ENCODE data around the gene ATP1A3.
A peak's percentile ranks its signal among the peaks of the same experiment; 100 is the strongest.

Gene ATP1A3

GRCh38 chr19:41988947-41989346, 5.1 kb downstream of the ATP1A3 start:
- Histone ChIP-seq H2BK5ac (ENCODE audit: low read depth, low read length, poor library complexity, severe bottlenecking) (no peak overlapping the region), H3K79me1 (replicated peaks; ENCODE audit: low read length, poor library complexity, severe bottlenecking) (no peaks in the 10 kb centered on the region)

GRCh38 chr19:41987141-41987860, 6.7 kb downstream of the ATP1A3 start:
- Histone ChIP-seq H3K18ac (ENCODE audit: low read depth in 1 of 2, low read length in 2 of 2) (no peak overlapping the region), H4K8ac (ENCODE audit: low read length) (no peak overlapping the region), H3K27ac (ENCODE audit: low read length, poor library complexity, severe bottlenecking) (no peak overlapping the region), H3K9ac (ENCODE audit: low read length) (no peak overlapping the region), H4K91ac (ENCODE audit: low read length) (no peak overlapping the region), H2BK120ac (ENCODE audit: low read depth, low read length) (no peak overlapping the region), H3K4me2 (ENCODE audit: low read length, poor library complexity, severe bottlenecking) (no peak overlapping the region), H3K4ac (ENCODE audit: low read depth in 1 of 2, low read length in 2 of 2) (no peak overlapping the region), H2BK15ac (ENCODE audit: low read depth, poor library complexity, severe bottlenecking) (no peak overlapping the region), H3K36me3 (ENCODE audit: control insufficient read depth in 1 of 2, insufficient read depth in 2 of 2, low read depth in 1 of 2, low read length in 2 of 2) (no peaks in the 10 kb centered on the region), H3K14ac (ENCODE audit: low read length in 2 of 2) (no peak overlapping the region), H3K9me3 (ENCODE audit: control insufficient read depth, low read length) (no peaks in the 10 kb centered on the region), H2BK12ac (ENCODE audit: low read length in 2 of 2) (no peak overlapping the region), H2BK5ac (ENCODE audit: low read depth, low read length, poor library complexity, severe bottlenecking) (no peak overlapping the region), H3K4me3 (ENCODE audit: insufficient read depth in 1 of 2, low read depth in 1 of 2, low read length in 2 of 2) (no peak overlapping the region), H3K23ac (ENCODE audit: low read length in 2 of 2) (no peak overlapping the region), H3K27me3 (ENCODE audit: control insufficient read depth in 1 of 2, insufficient read depth in 1 of 2, low read length in 2 of 2) (peaks cover 20 to 62% of the 10 kb centered on the region in 2 experiments), H2AFZ (ENCODE audit: low read depth, low read length) (no peak overlapping the region), H3K79me1 (replicated peaks; ENCODE audit: low read length, poor library complexity, severe bottlenecking) (no peaks in the 10 kb centered on the region), H2AK5ac (ENCODE audit: low read length, severe bottlenecking) (no peak overlapping the region), H3K4me1 (ENCODE audit: control insufficient read depth, insufficient read depth, low read depth, low read length) (no peaks in the 10 kb centered on the region)
- no peak for DNase-seq
- 87% methylated on average over 10 of the region's 10 CpGs for WGBS

More at GRCh38 chr19:41988947-41989346, 5.1 kb downstream of the ATP1A3 start:
- Histone ChIP-seq H4K91ac (ENCODE audit: low read length) (no peak overlapping the region), H3K4me2 (ENCODE audit: low read length, poor library complexity, severe bottlenecking) (no peak overlapping the region), H3K9ac (ENCODE audit: low read length) (no peak overlapping the region), H3K4me3 (ENCODE audit: insufficient read depth in 1 of 2, low read depth in 1 of 2, low read length in 2 of 2) (no peak overlapping the region), H4K8ac (ENCODE audit: low read length) (no peak overlapping the region), H2BK15ac (ENCODE audit: low read depth, poor library complexity, severe bottlenecking) (no peak overlapping the region), H3K4ac (ENCODE audit: low read depth in 1 of 2, low read length in 2 of 2) (no peak overlapping the region), H3K9me3 (ENCODE audit: control insufficient read depth, low read length) (no peaks in the 10 kb centered on the region), H3K4me1 (ENCODE audit: control insufficient read depth, insufficient read depth, low read depth, low read length) (peaks cover 7% of the 10 kb centered on the region), H3K27me3 (ENCODE audit: control insufficient read depth in 1 of 2, insufficient read depth in 1 of 2, low read length in 2 of 2) (peaks cover 34 to 69% of the 10 kb centered on the region in 2 experiments), H3K27ac (ENCODE audit: low read length, poor library complexity, severe bottlenecking) (no peak overlapping the region), H3K14ac (ENCODE audit: low read length in 2 of 2) (no peak overlapping the region), H3K36me3 (ENCODE audit: control insufficient read depth in 1 of 2, insufficient read depth in 2 of 2, low read depth in 1 of 2, low read length in 2 of 2) (no peaks in the 10 kb centered on the region), H2BK12ac (ENCODE audit: low read length in 2 of 2) (no peak overlapping the region), H3K23ac (ENCODE audit: low read length in 2 of 2) (no peak overlapping the region), H2BK120ac (ENCODE audit: low read depth, low read length) (no peak overlapping the region), H2AK5ac (ENCODE audit: low read length, severe bottlenecking) (no peak overlapping the region), H3K18ac (ENCODE audit: low read depth in 1 of 2, low read length in 2 of 2) (no peak overlapping the region), H2AFZ (ENCODE audit: low read depth, low read length) (no peak overlapping the region)
- DNase-seq: no peak
- 84% methylated on average over 8 of the region's 9 CpGs for WGBS

DNA sequence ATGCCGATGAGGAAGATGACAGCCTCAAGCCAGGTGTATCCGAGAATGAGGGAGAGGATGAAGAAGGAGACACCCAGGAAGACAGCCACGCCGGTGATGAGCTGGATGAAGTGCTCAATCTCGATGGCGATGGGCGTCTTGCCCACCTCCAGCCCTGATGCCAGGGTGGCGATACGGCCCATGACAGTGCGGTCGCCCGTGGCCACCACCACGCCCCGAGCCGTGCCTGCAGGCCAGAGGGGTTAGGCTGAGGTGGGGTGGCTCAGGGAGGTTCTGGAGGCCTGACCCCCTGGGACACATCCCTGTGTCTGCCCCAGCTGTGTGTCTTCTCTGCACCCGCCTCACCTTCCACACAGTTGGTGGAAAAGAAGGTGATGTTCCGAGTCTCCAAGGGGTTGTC, 9.1 kb downstream of the ATP1A3 start:
- Histone ChIP-seq H2AK5ac (ENCODE audit: low read length, severe bottlenecking) (no peak overlapping the region), H2BK12ac (ENCODE audit: low read length in 2 of 2) (no peak overlapping the region), H3K18ac (ENCODE audit: low read depth in 1 of 2, low read length in 2 of 2) (no peak overlapping the region), H3K23ac (ENCODE audit: low read length in 2 of 2) (no peak overlapping the region), H3K4me1 (ENCODE audit: control insufficient read depth, insufficient read depth, low read depth, low read length) (no peaks in the 10 kb centered on the region), H3K9ac (ENCODE audit: low read length) (no peak overlapping the region), H3K9me3 (ENCODE audit: control insufficient read depth, low read length) (no peaks in the 10 kb centered on the region), H4K8ac (ENCODE audit: low read length) (no peak overlapping the region), H2BK15ac (ENCODE audit: low read depth, poor library complexity, severe bottlenecking) (no peak overlapping the region), H4K91ac (ENCODE audit: low read length) (peak overlapping the region; percentile 9), H3K27me3 (ENCODE audit: control insufficient read depth in 1 of 2, insufficient read depth in 1 of 2, low read length in 2 of 2) (peaks cover 11 to 56% of the 10 kb centered on the region in 2 experiments), H2BK5ac (ENCODE audit: low read depth, low read length, poor library complexity, severe bottlenecking) (no peak overlapping the region), H3K4me3 (ENCODE audit: insufficient read depth in 1 of 2, low read depth in 1 of 2, low read length in 2 of 2) (no peak overlapping the region), H3K27ac (ENCODE audit: low read length, poor library complexity, severe bottlenecking) (no peak overlapping the region), H3K79me1 (replicated peaks; ENCODE audit: low read length, poor library complexity, severe bottlenecking) (no peaks in the 10 kb centered on the region), H3K36me3 (ENCODE audit: control insufficient read depth in 1 of 2, insufficient read depth in 2 of 2, low read depth in 1 of 2, low read length in 2 of 2) (no peaks in the 10 kb centered on the region), H3K4me2 (ENCODE audit: low read length, poor library complexity, severe bottlenecking) (no peak overlapping the region), H2AFZ (ENCODE audit: low read depth, low read length) (no peak overlapping the region), H3K14ac (ENCODE audit: low read length in 2 of 2) (no peak overlapping the region), H3K4ac (ENCODE audit: low read depth in 1 of 2, low read length in 2 of 2) (no peak overlapping the region), H2BK120ac (ENCODE audit: low read depth, low read length) (no peak overlapping the region)
- WGBS: 95% methylated on average over 17 of the region's 17 CpGs
- DNase-seq: no peak

- H3K4me1 ChIP-seq (ENCODE audit: control insufficient read depth, insufficient read depth, low read depth, low read length): no peaks in the 10 kb centered on the region
- H2AK5ac ChIP-seq (ENCODE audit: low read length, severe bottlenecking): no peak overlapping the region
- H3K4me3 ChIP-seq (ENCODE audit: insufficient read depth in 1 of 2, low read depth in 1 of 2, low read length in 2 of 2): no peak overlapping the region
- peaks cover 0 to 27% of the 10 kb centered on the region in 2 experiments for H3K27me3 ChIP-seq (ENCODE audit: control insufficient read depth in 1 of 2, insufficient read depth in 1 of 2, low read length in 2 of 2)
- no peak overlapping the region for H2BK5ac ChIP-seq (ENCODE audit: low read depth, low read length, poor library complexity, severe bottlenecking)
- H3K14ac ChIP-seq (ENCODE audit: low read length in 2 of 2): no peak overlapping the region
- H3K36me3 ChIP-seq (ENCODE audit: control insufficient read depth in 1 of 2, insufficient read depth in 2 of 2, low read depth in 1 of 2, low read length in 2 of 2): no peaks in the 10 kb centered on the region
- H3K9ac ChIP-seq (ENCODE audit: low read length): no peak overlapping the region
- WGBS: 87% methylated on average over 15 of the region's 15 CpGs
- H2BK12ac ChIP-seq (ENCODE audit: low read length in 2 of 2): no peak overlapping the region
- no peak overlapping the region for H2AFZ ChIP-seq (ENCODE audit: low read depth, low read length)
- no peaks in the 10 kb centered on the region for H3K79me1 ChIP-seq (replicated peaks; ENCODE audit: low read length, poor library complexity, severe bottlenecking)
- DNase-seq: no peak
- H3K4me2 ChIP-seq (ENCODE audit: low read length, poor library complexity, severe bottlenecking): no peak overlapping the region
- no peak overlapping the region for H4K8ac ChIP-seq (ENCODE audit: low read length)
- no peak overlapping the region for H4K91ac ChIP-seq (ENCODE audit: low read length)
- H2BK120ac ChIP-seq (ENCODE audit: low read depth, low read length): no peak overlapping the region
- H3K27ac ChIP-seq (ENCODE audit: low read length, poor library complexity, severe bottlenecking): no peak overlapping the region
- H2BK15ac ChIP-seq (ENCODE audit: low read depth, poor library complexity, severe bottlenecking): no peak overlapping the region
- no peak overlapping the region for H3K23ac ChIP-seq (ENCODE audit: low read length in 2 of 2)
- H3K18ac ChIP-seq (ENCODE audit: low read depth in 1 of 2, low read length in 2 of 2): no peak overlapping the region
- H3K4ac ChIP-seq (ENCODE audit: low read depth in 1 of 2, low read length in 2 of 2): no peak overlapping the region
- H3K9me3 ChIP-seq (ENCODE audit: control insufficient read depth, low read length): no peaks in the 10 kb centered on the region
Measured at GRCh38 chr19:41981724-41982123, 12.3 kb downstream of the ATP1A3 start.
